GM19468 (cell line): Measurements from ENCODE around the gene GGACT.
"Not testable (repeated sequence)": the region's sequence is repeated elsewhere in the genome, so short reads cannot be mapped to it uniquely, and the experiment has no call there.

Experiments used
- ATAC-seq: cut with Tn5 transposase; IDR thresholded peaks from one replicate; pipeline ENCODE4 v1.9.1; 2021; ENCODE audit warnings: mild to moderate bottlenecking, moderate library complexity, moderate number of reproducible peaks; ENCODE audit not compliant: unreplicated experiment; ENCODE audit errors: extremely low read depth

GGACT gene

DNA sequence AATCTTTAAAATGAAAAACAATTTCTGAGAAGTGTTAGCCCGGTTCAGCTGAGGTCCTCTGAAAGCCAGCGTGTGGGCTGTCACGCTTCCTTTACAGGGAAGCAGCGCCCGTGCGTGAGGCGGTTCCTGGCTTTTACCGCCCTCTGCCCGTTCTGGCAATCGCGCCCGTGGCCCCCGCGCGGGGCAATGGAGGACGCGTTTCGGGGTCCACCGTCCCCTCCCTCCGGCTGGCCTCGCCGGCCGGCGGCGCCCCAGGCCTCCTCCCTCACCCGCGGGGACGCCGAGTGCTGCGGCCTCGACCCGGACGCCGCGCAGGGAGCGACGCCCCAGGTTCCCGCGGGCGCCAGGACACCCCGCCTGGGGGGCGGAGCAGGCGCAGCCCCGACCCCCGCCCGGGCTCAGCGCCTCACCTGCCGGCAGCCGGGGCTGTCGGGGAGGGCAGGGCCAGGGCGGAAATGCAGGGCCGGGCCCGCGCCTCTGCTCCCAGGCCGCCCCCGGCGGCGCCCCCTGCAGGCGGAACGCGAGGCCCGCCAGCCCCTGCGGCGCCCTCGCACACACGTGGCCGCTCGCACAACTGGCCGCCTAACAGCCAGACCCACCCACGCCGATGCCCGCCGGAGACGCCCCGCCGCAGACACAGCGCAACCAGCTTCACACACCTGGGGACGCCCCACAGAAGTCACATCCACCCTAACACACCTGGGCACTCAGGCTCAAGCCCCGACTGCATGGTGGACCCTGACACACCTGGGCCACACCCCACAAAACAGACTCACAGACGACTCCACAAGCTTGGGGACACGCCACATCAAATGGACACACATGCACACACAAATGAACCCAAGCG, at the start of gene GGACT:
GGACT (minus strand) TSS at position 459 of the 847 bp plus-strand sequence. CDS start 56,198 bp downstream, outside the sequence.
- ATAC-seq, result peak; percentile 96

DNA sequence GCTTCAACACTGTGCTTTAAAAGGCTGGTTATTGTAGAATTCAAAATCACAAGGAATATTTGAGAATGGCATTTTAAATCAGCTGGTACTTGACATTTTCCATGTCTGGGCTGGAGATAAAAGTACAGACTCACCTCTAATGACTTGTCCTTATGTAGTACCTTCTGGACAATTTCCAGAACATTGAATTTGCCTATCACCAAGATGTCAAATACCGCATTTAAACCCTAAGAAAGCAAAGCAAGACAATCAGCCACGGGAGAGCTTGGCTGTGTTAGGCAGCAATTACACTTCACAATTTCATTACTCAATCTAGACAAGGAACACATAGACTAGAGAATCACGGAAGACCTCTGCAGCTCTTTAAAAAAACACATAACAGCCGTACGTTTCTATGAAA, 49.2 kb upstream of the GGACT start:
- no peak for ATAC-seq

DNA sequence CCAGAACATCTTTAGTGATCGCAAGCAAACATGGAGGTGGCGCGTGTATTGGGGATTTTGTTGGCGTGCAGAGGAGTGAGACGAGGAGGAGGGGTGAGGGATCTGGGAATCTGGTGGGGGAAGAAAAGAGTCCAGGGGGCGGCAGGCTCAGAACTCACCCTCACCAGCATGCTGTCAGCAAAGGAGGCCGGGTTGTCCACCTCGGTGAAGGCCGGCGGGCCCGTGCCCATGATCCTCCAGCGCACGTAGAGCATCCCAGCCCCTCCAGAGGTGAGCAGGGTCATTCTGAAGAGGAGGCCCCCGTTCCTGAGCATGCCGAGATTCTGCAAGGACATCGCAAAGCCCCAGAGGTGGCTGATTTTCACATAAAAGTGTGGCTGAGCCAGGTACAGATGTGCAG, 48.8 kb upstream of the GGACT start:
- no peak for ATAC-seq

DNA sequence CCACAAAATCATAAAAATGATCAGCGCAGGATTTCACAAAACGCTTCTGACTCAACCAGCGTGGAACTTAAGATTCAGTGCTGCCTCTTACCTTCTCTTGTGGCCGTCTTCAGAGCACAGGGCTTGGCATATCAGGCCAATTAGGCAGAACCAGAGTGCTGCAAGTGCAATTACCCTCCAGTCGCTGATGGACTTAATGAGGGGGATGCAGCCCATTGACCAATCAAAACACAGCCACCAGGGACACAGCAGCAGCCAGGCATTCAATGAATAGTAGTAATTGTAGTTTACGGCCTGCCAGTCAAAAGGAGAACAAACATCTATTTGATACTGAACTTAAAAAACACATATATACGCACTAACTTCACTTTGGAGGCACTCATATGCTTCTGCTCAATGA, 47.9 kb upstream of the GGACT start:
- ATAC-seq, result no peak

DNA sequence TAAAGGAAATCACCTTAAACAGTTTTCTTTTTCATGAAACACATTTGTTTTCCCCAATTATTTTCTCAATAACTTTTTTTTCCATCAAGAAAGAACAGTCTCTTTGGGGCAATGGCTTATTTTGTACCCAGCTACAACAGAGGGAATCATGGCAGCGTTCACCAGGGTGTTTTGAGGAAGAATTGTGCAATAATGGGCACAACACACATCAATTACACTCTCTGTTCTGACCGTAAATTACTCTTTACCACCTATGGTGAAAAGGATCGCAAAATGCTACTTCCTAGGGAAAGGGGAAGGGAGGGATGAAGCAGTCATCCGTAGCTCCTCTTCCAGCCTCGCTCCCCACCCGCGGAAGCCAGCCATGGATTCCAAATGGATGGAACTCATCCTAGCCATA, 47.4 kb upstream of the GGACT start:
- no peak for ATAC-seq

DNA sequence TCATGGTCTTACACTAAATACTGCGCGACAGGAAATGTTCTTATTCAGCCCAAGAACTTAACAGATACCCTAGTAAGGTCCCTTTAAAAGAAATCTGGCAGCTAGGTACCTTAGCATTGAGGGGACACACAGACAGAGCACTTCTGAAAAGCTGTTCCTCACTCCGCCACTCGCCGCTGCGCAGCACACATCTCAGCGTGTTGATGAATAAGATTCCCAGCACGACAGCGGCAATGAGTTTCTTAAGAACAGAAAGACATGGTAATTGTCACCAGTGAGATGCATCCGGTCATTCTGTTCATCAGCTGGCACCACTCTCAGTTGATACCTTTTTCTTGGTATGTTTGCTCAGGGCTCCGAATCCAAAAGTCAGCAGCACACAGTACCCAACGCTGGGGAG, 46.1 kb upstream of the GGACT start:
- no peak for ATAC-seq

DNA sequence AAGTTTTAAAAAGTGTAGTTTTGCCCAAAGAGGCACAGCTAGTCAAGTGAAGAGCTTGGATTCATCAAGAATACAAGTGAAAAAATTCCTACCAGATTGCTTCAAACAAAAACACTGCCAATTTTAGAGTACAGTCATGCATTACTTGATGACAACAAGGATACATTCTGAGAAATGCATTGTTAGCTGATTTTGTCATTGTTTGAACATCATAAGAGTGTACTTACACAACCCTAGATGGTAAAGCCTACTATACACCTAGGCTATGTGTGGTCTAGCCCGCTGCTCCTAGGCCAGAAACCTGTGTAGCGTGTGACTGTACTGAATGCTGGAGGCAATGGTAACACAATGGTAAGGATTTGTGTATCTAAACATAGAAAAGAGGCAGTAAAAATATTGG, 44.9 kb upstream of the GGACT start:
- ATAC-seq, result no peak

DNA sequence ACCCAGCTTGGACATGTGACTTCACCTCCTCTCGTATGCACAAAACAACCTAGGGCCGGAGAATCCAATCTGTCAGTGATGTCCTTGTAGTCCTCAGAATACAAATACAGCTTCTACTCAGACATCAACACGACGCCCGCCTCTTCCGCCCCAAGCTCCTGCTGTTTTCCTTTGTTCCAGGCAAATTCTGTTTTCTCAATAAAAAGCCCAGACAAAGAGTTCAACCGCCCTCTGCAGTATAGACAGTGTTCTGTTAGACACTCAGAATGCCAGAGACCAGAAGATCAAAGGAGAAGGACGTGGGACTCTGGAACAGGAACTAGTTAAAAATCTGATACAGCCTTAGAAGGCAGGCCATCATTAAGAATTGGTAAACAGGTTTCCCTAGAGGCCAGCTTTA, 42.0 kb upstream of the GGACT start:
- ATAC-seq, result no peak

DNA sequence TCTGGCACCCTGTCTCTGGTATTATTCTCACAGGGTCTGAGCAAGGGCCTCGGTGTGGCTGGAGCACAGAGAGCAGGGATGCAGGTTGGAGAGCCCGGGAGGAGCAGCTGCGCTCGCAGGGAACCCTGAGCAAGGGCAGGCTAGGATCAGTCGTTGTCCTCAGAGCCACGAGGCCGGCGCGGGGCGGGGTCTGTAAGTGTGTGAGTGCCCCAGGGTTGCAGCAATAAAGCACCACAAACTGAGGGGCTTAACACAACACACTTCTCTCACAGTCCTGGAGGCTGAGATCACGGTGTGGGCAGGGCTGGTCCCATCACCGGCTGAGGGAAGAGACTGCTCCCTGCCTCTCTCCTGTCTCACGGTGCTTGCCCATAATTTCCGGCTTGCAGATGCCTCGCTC, 38.5 kb upstream of the GGACT start:
- no peak for ATAC-seq

DNA sequence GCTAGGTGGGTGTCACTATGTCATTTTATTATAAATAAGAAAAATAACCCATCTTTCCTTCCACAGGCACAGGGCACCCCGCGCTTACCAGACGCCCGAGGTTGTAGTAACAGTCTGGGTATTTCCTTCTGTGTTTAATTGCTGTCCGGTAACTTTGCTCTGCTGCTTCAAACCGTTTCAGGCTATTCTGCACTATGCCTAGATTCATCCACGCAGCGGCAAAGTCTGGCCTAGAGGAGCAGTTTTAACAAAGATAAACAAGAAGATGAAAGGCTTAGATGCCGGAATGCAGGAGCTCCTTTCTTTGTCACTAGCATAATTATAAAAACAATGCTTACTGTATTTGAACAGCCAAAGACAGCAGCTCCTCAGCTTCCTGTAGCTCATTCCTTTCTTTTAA, 36.9 kb upstream of the GGACT start:
- ATAC-seq, result no peak

DNA sequence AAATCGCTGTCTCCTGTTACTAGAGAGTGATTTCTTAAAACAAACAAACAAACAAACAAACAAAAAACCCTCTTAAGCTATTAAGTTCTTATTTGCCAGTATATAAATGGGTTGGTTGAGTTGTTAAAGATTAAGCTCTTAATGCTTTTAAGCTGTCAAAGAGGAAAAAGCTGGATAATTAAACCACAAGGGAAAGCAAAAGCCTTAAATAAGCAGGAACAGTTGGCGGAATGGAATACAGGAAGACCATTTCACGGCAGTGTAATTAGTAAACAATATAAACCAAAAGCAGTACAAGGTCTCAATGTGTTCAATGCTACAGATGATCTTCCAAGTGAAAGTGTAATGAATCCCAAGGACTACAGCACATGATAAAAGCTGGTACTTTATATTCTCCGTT, 32.2 kb upstream of the GGACT start:
- ATAC-seq, result no peak

DNA sequence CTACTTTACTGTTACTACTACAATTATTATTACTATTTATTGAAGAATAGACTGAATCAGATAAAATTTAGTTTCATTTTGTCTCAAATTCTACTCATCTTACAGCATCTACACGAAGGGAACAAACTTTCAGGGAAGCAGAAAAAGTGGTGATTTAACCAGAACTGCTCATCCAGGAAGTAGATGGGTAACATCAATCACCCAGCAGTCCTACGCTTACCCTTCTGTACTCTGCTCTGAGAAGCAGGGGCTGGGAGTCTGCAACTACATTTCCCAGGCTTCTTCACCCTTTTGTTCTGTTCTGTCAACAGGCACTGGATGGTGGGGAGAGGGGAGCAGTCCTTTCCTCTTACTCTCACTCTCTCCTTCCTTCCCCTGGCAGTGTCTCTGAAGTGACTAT, 31.4 kb upstream of the GGACT start:
- ATAC-seq, result no peak

DNA sequence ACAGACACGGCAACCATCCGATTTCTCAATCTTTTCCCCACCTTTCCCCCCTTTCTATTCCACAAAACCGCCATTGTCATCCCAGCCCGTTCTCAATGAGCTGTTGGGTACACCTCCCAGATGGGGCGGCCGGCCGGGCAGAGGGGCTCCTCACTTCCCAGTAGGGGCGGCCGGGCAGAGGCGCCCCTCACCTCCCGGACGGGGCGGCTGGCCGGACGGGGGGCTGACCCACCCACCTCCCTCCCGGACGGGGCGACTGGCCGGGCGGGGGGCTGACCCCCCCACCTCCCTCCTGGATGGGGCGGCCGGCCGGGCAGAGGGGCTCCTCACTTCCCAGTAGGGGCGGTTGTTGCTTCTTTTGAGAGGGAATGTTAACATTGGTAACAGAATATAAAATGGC, 30.3 kb upstream of the GGACT start:
- not testable (repeated sequence) for ATAC-seq

DNA sequence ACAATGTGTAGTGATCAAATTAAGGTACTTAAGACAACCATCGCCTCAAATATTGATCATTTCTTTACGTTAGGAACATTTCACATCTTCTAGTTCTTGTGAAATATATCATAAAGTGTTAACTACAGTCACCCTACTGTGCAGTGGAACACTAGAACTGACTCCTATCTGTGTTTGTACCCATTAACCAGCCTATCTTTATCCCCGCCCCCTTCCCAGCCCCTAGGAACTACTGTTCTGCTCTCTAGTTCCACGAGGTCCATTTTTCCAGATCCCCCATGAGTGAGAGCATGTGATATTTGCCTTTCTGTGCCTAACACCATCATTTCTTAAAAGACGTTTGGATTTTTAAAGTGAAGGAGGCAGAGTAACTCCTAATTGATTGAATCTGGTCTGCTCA, 24.4 kb upstream of the GGACT start:
- ATAC-seq, result no peak

DNA sequence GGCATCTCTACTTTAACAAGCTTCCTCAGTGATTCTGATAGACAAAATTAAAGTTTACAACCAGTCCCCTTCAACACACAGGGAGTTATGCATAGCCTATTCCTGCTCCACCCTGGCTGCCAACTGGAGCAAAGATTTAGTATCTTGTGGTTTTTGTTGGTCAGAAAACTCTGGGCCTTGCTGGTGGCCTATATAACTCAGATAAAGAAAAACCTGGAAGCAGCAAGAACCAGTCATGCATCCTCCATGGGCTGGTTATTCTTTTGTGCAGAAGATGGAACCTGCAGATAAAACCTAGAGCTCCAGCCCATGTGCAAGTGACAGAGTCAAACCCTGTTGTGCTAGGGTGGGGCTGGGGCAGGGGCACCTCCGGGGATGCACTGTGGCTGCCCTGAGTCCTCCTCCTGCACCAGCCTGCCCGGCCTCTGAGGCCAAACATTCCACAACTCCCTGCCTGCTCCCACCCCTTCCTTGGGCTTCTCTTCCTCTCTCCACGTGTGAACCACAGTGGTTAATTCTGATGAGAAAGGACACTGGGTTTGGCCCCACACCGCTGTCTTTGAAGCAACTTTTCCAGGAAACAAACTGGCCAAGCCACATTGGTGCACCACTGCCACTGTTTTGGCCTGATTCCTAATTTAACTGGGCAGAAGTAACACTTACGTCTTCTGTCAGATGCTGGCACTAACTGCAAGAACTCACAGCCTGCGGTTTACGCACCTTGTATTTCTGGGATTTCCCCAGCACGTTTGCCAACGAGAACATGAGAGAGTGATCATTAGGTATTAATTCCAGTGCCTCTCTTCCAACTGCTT, 23.3 kb upstream of the GGACT start:
- ATAC-seq, result no peak

DNA sequence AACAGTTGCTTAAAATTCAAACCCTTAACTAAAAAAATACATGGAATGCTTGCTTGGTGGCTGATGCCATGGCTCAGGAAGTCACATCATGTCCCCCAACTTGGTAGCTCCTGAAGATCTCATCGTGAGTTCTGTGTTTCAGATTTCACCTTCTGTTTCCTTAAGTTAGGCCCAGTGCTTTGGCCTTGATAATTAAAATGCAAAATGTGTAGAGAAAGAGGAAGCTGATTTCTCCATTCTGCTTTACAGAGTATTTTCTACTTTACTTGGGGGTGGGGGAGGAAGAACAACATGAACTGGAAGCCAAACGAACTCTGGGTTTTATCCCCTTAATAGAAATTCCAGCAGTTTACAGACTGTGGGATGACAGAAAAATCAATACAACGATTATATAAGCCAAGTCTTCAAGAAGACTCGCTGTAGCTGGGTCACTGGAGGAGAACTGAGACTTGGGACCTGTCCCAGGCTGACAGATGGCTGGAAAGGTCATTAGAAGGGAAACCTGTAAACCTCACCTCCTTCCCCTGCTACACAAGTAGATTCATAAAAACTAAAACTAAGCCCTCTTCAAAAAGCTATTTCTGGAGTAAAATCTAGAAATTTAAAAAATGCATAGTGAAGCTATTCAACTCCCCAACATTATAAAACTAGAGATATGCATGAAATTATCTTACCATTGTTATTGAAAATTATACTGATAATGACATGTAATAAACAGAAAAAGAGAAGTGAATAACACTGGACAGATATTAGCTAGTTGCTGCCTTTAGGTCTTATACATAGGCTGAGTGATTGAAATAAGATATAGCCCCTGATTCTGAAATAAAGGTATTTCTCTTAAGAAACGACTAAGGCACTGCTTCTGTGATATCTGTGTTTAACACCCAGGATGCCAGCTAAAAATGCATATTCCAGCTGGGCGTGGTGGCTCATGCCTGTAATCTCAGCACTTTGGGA, 22.1 kb upstream of the GGACT start:
- ATAC-seq, result peak; percentile 16

DNA sequence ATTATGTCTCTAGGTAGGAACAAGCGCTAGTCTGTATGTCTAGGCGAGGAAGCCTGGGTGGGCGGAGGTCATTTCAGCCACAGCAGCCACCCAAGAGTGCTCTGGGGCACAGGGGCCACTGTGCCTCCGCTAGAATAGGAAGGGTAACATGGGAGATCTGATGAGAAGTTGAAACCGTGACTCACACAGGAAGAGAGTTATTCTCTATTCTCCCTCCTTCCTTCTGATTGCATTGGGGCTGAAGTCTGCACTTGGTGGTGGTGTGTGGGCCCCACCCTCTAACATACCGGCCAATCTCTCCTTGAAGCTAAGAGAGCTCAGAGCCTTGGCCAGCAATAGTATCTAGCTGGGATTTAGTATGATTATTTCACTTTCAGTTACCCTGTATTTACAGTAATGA, 20.3 kb upstream of the GGACT start:
- peak; percentile 62 for ATAC-seq

DNA sequence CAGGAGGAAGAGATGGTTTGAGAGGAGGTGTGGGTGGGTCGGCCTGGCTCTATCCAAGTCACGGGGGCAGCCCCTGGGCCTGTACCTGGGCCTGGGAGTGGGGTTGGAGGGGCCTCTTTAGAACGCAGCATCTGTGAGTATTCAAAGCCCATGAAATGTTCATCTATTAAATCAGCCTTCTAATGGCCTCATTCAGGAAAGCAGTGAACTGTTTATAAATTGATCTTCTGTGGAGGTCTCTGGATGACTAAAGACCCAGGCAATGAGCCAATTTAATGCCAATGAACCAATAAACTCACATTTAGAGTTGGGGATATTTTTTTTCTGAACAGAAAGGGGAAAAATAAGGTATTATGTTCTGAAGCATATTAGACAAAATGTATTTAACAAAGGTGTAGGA, 19.9 kb upstream of the GGACT start:
- no peak for ATAC-seq

DNA sequence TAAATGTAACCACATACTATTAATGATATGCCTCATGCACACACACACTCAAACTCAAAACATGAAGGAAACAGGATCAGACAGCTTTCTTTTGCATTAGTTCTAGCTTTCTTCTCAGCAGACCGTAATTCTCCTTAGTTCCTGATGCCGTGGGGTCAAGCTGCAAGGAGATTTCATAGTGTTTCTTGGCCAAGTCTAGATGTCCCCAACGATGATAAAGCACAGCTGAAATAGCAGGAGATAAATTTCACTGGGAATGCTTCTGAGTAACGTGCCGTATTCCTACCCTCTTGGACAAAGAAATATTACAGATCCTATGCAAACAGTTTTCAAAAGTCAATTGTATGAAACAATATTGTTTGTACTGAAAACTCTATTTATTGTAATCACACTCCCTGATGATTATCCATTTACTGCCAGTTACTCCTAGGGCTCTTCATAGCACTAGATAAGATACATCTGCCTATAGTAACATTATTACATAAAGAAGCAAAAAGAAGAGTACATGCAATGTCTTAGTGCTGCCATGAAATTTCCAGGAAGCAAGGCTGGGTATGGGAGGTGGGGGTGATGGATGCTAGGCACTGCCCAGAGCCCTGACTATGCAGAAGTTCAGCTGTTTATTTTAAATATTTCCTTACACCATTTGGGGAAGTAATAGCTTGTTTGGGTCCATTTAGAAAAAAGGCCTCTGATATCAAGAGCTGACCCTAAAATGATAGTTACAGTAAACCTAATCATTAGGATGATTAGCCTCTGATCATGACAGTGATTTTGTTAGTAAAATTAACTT, 16.5 kb upstream of the GGACT start:
- ATAC-seq, result no peak
